Fibroblast of skin of back (primary cell): ENCODE data around the gene TTC28.
"Not testable (repeated sequence)": the region's sequence is repeated elsewhere in the genome, so short reads cannot be mapped to it uniquely, and the experiment has no call there.

ENCODE experiments used
- DNase-seq: peaks from one replicate; pipeline ENCODE4 v3.0.0-alpha.2; 2013

The TTC28 gene

GRCh38 chr22:28674121-28674563, 5.5 kb downstream of the TTC28 start:
- peak; percentile 65 for DNase-seq

GRCh38 chr22:28670756-28671155, 8.9 kb downstream of the TTC28 start:
- DNase-seq: peak; percentile 17

GRCh38 chr22:28670161-28670560, 9.5 kb downstream of the TTC28 start:
- DNase-seq: peak; percentile 61

DNA sequence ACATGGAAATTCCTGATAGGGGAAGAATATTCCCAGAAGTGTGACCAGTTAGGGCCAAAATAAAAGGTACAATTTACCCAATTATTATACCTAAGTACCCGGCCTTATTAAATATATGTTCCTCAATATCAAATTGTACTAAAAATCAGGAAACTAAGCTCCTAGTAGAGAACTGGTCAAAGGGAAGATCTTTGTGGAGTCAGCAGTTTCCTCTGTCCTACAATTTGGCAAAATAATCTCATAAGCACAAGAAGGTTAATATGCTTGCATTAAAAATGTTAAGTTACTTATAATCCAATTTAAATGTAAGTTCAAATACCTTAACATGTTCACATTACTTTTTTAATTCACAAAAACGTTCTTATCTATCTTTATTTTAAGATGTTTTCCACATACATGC, 10.3 kb downstream of the TTC28 start:
- DNase-seq: no peak

- not testable (repeated sequence) for DNase-seq
These were observed 16.1 kb downstream of the TTC28 start for GRCh38 chr22:28663569-28663942.

DNA sequence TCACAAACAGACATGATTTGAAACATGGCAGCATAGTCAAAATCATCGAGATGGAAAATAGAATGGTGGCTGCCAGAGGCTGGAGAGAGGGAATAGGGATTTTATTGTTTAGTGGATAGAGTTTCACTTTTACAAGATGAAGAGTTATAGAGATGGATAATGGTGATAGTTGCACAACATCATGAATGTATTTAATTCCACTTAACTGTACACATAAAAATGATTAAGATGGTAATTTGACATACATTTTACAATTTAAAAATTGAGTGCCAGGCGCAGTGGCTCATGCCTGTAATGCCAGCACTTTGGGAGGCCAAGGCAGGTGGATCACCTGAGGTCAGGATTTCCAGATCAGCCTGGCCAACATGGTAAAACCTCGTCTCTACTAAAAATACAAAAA, 21.2 kb downstream of the TTC28 start:
- DNase-seq: no peak

GRCh38 chr22:28656181-28656580, 23.5 kb downstream of the TTC28 start:
- no peak for DNase-seq

DNA sequence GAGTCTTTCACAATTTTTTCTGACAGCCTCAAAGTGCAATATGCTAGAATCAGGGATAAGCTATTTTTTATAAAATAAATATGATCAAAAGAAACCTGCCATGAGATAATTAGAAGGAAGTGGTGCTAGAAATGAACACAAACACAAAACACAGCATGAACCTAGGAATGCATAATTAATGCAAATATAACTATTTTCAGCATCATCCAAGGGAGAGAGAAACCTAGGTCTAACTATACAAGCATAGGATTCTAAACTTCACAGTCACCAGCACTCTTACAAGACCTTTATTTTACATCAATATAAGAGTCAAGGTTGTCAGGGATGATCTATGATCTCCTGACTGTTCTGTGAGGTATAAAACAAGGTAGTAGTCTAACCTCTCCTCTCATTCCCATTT, 29.2 kb downstream of the TTC28 start:
- DNase-seq: no peak

DNA sequence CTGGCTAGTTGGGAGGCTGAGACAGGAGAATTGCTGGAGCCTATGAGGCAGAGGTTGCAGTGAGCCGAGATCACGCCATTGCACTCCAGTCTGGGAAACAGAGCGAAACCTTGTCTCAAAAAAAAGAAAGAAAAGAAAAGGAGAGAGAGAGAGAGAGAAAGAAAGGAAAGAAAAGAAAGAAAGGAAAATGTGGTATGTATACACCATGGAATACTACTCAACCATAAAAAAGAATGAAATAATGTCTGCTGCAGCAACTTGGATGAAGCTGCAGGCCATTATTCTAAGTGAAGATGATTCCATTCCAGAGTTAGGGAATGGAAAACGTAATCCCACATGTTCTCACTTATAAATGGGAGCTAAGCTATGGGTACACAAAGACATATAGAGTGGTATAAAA, 30.8 kb downstream of the TTC28 start:
- DNase-seq: no peak

- peak; percentile 34 for DNase-seq
These were observed 32.4 kb downstream of the TTC28 start for GRCh38 chr22:28647216-28647615.

DNA sequence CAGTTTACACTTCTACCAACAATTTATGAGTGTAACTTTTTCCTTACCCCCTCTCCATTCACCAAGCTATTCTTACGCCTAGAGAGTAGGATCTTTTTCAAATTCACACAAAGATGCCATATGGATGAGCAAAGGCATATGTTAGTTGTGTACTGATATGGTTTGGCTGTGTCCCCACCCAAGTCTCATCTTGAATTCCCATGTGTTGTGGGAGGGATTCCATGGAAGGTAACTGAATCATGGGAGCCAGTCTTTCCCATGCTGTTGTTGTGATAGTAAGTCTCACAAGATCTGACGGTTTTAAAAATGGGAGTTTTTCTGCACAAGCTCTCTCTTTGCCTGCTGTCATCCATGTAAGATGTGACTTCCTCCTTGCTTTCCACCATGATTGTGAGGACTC, 40.3 kb downstream of the TTC28 start:
- DNase-seq: no peak

GRCh38 chr22:28637225-28637624, 42.4 kb downstream of the TTC28 start:
- DNase-seq: no peak

GRCh38 chr22:28630177-28630574, 49.5 kb downstream of the TTC28 start:
- no peak for DNase-seq

DNA sequence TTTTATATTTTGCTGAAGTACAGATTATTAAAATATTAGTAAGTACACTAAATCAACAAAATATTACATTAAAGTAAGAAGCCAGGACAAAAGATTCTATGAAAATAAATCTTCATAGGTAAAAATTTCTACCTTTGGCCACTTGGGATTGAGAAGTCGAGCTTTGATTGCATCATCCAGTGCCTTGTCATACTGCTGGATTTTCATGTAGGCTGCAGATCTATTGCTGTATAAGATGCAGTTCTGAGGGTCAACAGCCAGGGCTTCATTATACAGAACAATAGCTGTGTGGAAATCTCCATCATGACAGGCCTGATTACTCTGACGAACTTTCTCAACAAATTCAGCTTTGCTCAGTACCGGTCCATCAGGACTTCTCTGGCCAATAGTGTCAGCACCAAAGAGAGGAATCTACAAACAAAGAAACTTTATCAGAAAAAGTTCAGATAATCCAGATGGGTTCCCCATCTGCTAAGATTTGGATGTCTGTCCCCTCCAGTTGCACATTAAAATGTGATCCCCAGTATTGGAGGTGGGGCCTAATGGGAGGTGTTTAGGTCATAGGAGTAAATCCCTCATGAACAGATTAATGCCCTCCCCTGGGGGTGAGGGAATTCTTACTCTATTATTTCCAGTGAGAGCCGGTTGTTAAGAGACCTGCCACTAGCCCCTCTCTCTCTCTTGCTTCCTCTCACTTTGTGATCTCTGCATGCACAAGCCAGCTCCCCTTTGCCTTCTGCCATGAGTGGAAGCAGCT, 50.0 kb downstream of the TTC28 start:
- peak; percentile 4 for DNase-seq

DNA sequence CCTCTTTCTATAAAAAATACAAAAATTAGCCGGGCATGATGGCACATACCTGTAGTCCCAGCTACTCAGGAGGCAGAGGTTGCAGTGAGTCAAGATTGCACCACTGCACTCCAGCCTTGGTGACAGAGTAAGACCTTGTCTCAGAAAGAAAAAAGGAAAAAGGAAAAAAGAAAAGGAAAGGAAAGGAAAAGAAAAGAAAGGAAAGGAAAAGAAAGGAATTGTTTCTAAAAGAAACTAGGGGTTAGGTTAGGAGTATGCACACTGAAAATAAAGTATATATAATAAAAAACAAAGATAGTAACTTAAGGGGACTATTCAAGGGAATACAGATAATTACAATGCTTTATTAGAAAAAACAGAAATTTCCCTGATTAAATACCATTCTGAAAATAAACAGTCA, 50.9 kb downstream of the TTC28 start:
- DNase-seq: no peak

DNA sequence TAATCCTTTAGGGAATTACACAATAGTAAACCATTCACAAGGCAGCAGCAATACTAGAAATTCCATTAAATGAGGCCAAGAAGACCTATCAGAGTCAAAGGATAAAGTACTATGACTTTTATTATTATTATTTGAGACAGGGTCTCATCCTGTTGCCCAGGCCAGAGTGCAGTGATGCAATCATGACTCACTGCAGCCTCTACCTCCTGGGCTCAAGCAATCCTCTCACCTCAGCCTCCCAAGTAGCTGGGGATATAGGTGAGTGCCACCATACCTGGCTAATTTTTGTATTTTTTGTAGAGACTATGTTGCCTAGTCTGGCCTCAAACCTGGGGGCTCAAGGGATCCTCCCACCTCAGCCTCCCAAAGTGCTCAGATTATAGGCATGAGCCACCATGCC, 51.8 kb downstream of the TTC28 start:
- no peak for DNase-seq

GRCh38 chr22:28620244-28620922, 59.3 kb downstream of the TTC28 start:
- DNase-seq: no peak

DNA sequence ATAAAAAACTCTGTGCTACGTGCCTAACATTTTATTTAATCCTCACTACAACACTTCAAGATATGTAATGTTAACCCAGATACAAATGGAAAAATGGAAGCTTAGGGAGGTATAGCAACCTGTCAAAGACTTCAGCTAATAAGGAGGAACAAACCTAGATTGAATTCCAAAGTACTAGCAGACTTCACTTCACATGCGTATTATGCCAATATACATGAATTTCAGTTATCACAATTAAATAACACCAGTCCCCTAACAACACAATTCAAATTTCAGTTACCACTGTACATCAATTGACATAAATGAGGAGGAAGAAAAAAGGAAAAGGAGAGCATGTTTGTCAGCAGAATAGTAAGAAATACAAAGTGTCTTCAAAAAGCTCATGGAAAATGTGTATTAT, 60.4 kb downstream of the TTC28 start:
- no peak for DNase-seq

DNA sequence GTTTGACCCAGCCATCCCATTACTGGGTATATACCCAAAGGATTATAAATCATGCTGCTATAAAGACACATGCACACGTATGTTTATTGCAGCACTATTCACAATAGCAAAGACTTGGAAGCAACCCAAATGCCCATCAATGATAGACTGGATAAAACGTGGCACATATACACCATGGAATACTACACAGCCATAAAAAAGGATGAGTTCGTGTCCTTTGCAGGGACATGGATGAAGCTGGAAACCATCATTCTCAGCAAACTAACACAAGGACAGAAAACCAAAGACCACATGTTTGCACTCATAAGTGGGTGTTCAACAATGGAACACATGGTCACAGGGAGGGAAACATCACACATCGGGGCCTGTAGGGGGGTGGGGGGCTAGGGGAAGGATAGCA, 64.2 kb downstream of the TTC28 start:
- DNase-seq: not testable (repeated sequence)

DNA sequence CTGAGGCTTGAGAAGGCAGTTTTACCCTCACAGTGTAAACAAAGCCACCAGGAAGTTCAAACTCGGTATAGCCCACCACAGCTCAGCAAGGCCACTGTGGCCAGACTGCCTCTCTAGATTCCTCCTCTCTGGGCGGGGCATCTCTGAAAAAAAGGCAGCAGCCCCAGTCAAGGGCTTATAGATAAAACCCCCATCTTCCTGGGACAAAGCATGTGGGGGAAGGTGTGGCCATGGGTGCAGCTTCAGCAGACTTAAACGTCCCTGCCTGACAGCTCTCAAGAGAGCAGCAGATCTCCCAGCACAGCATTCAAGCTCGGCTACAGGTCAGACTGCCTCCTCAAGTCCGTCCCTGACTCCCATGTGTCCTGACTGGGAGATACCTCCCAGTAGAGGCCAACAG, 69.7 kb downstream of the TTC28 start:
- no peak for DNase-seq

DNA sequence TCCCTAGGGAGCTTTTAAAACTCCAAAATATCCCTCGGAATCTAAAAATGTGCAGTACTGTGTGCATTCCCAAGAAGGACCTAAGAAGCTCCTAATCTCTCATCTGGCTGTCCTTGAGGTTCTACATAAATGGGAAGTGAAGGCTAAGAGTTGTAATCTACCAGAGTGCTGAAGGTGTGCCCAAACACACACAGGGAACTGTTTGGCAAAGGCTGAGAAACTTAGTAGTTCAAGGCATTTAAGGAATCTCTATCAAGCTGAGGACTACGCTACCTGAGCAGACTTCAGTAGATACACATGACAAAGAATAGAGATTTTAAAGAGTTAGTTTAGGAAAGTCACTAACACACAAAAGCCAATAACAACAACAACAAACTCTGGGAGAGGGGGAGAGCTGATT, 71.1 kb downstream of the TTC28 start:
- DNase-seq: no peak

GRCh38 chr22:28607795-28608194, 71.8 kb downstream of the TTC28 start:
- no peak for DNase-seq

DNA sequence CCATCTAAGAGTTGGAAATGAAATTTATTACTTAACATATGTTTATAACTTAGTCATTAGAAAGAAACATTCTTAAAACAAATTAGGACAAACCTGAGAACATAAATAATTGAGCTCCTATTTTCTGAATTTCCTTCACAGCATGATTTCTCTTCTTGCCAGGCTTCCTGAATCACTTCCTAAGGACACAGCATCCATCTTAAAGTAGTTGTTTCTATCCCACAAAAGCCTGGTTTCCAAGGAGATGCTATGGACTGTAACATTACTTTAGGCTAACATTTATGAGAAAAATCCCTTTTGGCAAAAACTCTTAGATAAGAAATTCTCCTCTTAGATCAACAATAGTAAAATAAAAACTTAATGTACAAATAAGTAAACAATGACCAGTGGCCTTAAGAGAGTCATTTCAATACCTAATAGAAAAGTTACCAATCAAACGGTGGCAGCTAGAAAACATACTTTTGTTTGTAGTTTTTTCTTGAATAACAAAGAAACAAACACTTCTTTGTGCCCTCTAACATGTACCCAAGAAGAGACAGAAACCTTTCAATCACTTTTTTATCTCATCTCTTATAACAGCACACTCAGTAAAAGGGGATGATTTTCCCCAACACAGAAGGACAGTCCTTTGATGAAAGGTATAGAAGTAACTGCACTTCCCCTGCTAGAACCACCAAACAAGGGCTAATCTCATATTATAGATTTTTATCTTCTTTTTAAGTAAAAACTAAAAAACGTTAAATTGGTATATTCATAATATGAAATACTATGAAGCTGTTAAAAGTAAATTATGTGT, 74.5 kb downstream of the TTC28 start:
- DNase-seq: no peak

GRCh38 chr22:28601915-28602314, 77.7 kb downstream of the TTC28 start:
- no peak for DNase-seq
